ENCODE measurements around the gene TPSG1.

The TPSG1 gene

DNA sequence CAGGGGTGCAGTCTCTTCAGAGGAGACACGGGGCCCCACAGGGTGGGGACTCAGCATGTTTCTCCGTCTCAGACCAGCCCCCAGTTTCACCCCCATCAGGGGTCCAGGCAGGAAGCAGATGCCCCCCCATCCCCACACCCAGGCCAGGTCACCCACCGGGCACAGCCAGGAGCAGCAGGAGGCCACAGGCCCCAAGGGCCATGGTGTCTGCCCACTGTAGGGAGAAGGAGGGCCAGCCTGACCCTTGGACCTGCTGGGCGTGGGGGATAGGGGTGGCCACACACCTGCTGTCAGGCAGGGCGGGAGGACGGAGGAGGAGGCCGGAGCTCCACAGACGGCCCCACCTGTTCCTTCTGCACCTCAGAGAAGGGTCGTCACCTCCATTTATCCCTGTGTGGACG lies at the start of gene TPSG1:
Gene TPSG1 (minus strand): TSS at position 218 of the 401 bp plus-strand sequence. CDS start 16 bp downstream, at position 202.
- no peaks in the 10 kb centered on the region for H3K36me3 ChIP-seq (ENCODE audit: insufficient read depth, low read length)
- no peak within 1 kb of the TSS for H3K9ac ChIP-seq (ENCODE audit: low read depth, low read length, poor library complexity, severe bottlenecking)

DNA sequence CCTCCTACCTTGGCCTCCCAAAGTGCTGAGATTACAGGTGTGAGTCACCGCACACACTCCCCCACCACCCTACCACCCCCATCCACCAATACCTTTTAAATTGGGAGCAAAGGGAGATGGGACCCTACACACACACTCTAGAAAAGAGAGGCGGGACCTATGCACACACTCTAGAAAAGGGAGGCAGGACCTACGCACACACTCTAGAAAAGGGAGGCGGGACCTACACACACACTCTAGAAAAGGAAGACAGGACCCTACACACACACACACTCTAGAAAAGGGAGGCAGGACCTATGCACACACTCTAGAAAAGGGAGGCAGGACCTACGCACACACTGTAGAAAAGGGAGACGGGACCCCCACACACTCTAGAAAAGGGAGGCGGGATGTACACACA lies 49.7 kb upstream of the TPSG1 start:
- TF ChIP-seq, protein P1, sequence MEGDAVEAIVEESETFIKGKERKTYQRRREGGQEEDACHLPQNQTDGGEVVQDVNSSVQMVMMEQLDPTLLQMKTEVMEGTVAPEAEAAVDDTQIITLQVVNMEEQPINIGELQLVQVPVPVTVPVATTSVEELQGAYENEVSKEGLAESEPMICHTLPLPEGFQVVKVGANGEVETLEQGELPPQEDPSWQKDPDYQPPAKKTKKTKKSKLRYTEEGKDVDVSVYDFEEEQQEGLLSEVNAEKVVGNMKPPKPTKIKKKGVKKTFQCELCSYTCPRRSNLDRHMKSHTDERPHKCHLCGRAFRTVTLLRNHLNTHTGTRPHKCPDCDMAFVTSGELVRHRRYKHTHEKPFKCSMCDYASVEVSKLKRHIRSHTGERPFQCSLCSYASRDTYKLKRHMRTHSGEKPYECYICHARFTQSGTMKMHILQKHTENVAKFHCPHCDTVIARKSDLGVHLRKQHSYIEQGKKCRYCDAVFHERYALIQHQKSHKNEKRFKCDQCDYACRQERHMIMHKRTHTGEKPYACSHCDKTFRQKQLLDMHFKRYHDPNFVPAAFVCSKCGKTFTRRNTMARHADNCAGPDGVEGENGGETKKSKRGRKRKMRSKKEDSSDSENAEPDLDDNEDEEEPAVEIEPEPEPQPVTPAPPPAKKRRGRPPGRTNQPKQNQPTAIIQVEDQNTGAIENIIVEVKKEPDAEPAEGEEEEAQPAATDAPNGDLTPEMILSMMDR (conservative IDR thresholded peaks at IDR 0.05; ENCODE audit: low read length): no peak
- no peak for TF ChIP-seq EZH2phosphoT487 (IDR thresholded peaks at IDR 0.05; ENCODE audit: borderline replicate concordance)
- Histone ChIP-seq H3K9ac (ENCODE audit: low read depth, low read length, poor library complexity, severe bottlenecking) (no peak overlapping the region), H2AFZ (ENCODE audit: low read length) (no peak overlapping the region), H3K4me2 (ENCODE audit: low read depth, low read length, poor library complexity, severe bottlenecking) (no peak overlapping the region), H3K9me2 (replicated peaks; ENCODE audit: low read depth, low read length) (no peaks in the 10 kb centered on the region), H3K27me3 (ENCODE audit: insufficient read depth, low read length, poor library complexity, severe bottlenecking) (no peaks in the 10 kb centered on the region), H4K20me1 (ENCODE audit: insufficient read depth, low read length, poor library complexity, severe bottlenecking) (no peaks in the 10 kb centered on the region), H3K9me3 (ENCODE audit: insufficient read depth, low read depth, low read length) (no peaks in the 10 kb centered on the region), H3F3A (ENCODE audit: low read depth) (no peaks in the 10 kb centered on the region), H3K79me2 (ENCODE audit: insufficient read depth, low read length) (no peaks in the 10 kb centered on the region), H3K36me3 (ENCODE audit: insufficient read depth, low read length) (no peaks in the 10 kb centered on the region), H3K4me3 (ENCODE audit: low read length, poor library complexity, severe bottlenecking) (no peak overlapping the region), H3K4me1 (ENCODE audit: insufficient read depth, low read length, poor library complexity, severe bottlenecking) (no peaks in the 10 kb centered on the region)

More for the DNA sequence above, at the start of gene TPSG1:
- no peak for TF ChIP-seq EZH2phosphoT487 (IDR thresholded peaks at IDR 0.05; ENCODE audit: borderline replicate concordance)
- TF ChIP-seq, protein P1 (conservative IDR thresholded peaks at IDR 0.05; ENCODE audit: low read length): no peak
- H3K79me2 ChIP-seq (ENCODE audit: insufficient read depth, low read length): no peaks in the 10 kb centered on the region
- H3F3A ChIP-seq (ENCODE audit: low read depth): no peaks in the 10 kb centered on the region
- no peaks in the 10 kb centered on the region for H3K4me1 ChIP-seq (ENCODE audit: insufficient read depth, low read length, poor library complexity, severe bottlenecking)
- no peak within 1 kb of the TSS for H3K4me3 ChIP-seq (ENCODE audit: low read length, poor library complexity, severe bottlenecking)
- H2AFZ ChIP-seq (ENCODE audit: low read length): no peak within 1 kb of the TSS
- H3K9me3 ChIP-seq (ENCODE audit: insufficient read depth, low read depth, low read length): no peaks in the 10 kb centered on the region
- H4K20me1 ChIP-seq (ENCODE audit: insufficient read depth, low read length, poor library complexity, severe bottlenecking): no peaks in the 10 kb centered on the region
- no peaks in the 10 kb centered on the region for H3K27me3 ChIP-seq (ENCODE audit: insufficient read depth, low read length, poor library complexity, severe bottlenecking)
- H3K4me2 ChIP-seq (ENCODE audit: low read depth, low read length, poor library complexity, severe bottlenecking): no peak within 1 kb of the TSS
- no peaks in the 10 kb centered on the region for H3K9me2 ChIP-seq (replicated peaks; ENCODE audit: low read depth, low read length)

DNA sequence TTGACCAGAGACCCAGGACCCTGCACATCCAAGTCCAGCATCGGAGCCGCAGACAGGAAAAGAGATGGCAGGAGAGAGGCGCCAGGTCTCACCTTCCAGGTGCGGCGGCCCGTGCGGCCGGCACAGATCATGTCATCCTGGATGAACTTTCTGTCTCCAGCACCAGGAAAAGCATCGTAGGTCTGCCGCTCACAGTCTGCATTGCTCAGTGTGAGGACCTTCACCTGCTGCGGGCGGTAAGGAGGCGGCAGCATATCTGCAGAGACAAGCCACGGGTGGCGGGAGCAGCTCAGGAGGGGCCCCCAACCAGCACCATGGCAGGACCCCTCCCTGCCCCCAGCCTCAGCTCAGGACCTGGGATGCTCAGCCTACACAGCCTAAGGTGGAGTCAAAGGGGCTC lies 48.7 kb upstream of the TPSG1 start:
- Histone ChIP-seq H3K79me2 (ENCODE audit: insufficient read depth, low read length) (no peaks in the 10 kb centered on the region), H3F3A (ENCODE audit: low read depth) (no peaks in the 10 kb centered on the region), H3K9me3 (ENCODE audit: insufficient read depth, low read depth, low read length) (no peaks in the 10 kb centered on the region), H3K4me3 (ENCODE audit: low read length, poor library complexity, severe bottlenecking) (no peak overlapping the region), H3K27me3 (ENCODE audit: insufficient read depth, low read length, poor library complexity, severe bottlenecking) (no peaks in the 10 kb centered on the region), H3K9ac (ENCODE audit: low read depth, low read length, poor library complexity, severe bottlenecking) (no peak overlapping the region), H3K36me3 (ENCODE audit: insufficient read depth, low read length) (no peaks in the 10 kb centered on the region), H3K9me2 (replicated peaks; ENCODE audit: low read depth, low read length) (no peaks in the 10 kb centered on the region), H2AFZ (ENCODE audit: low read length) (no peak overlapping the region), H3K4me2 (ENCODE audit: low read depth, low read length, poor library complexity, severe bottlenecking) (no peak overlapping the region), H4K20me1 (ENCODE audit: insufficient read depth, low read length, poor library complexity, severe bottlenecking) (no peaks in the 10 kb centered on the region), H3K4me1 (ENCODE audit: insufficient read depth, low read length, poor library complexity, severe bottlenecking) (no peaks in the 10 kb centered on the region)
- TF ChIP-seq, protein P1 (conservative IDR thresholded peaks at IDR 0.05; ENCODE audit: low read length): no peak
- TF ChIP-seq EZH2phosphoT487 (IDR thresholded peaks at IDR 0.05; ENCODE audit: borderline replicate concordance): no peak

Measured in Loucy (cell line).